IPS DF 6.9 (cell line): ENCODE results near the gene EHMT1.

Source experiments
- DNase-seq: peaks from one replicate; pipeline ENCODE4 v3.0.0-alpha.2; 2013; ENCODE audit warnings: low read depth, low spot score
- H3K27ac ChIP-seq: one replicate; pipeline ENCODE4 v1.5.1; 2013; ENCODE audit warnings: low read length, control low read depth
- H3K27me3 ChIP-seq: 2 replicates; pipeline ENCODE4 v1.6.1; 2013; ENCODE audit warnings: mild to moderate bottlenecking, low read length; ENCODE audit not compliant: control insufficient read depth, insufficient read depth
- H3K36me3 ChIP-seq: 2 replicates; pipeline ENCODE4 v1.6.1; 2013; ENCODE audit warnings: low read length; ENCODE audit not compliant: control insufficient read depth, insufficient read depth
- H3K4me1 ChIP-seq: 2 replicates; pipeline ENCODE4 v1.6.1; 2013; ENCODE audit warnings: low read length; ENCODE audit not compliant: control insufficient read depth, insufficient read depth
- H3K4me3 ChIP-seq: 2 replicates; pipeline ENCODE4 v1.5.1; 2013; ENCODE audit warnings: mild to moderate bottlenecking, low read length
- H3K9me3 ChIP-seq: 2 replicates; pipeline ENCODE4 v1.6.1; 2013; ENCODE audit warnings: low read length, inconsistent platforms; ENCODE audit not compliant: control insufficient read depth, insufficient read depth
- WGBS: extraction: QIAGEN DNeasy Blood & Tissue Kit; methylation state at CpG from one replicate; pipeline ENCODE4 v1.1.7; 2013; ENCODE audit warnings: mixed read lengths, missing lambda C conversion rate; ENCODE audit not compliant: insufficient read length, insufficient coverage; 5-methylcytosine and 5-hydroxymethylcytosine counted together

Gene EHMT1

DNA sequence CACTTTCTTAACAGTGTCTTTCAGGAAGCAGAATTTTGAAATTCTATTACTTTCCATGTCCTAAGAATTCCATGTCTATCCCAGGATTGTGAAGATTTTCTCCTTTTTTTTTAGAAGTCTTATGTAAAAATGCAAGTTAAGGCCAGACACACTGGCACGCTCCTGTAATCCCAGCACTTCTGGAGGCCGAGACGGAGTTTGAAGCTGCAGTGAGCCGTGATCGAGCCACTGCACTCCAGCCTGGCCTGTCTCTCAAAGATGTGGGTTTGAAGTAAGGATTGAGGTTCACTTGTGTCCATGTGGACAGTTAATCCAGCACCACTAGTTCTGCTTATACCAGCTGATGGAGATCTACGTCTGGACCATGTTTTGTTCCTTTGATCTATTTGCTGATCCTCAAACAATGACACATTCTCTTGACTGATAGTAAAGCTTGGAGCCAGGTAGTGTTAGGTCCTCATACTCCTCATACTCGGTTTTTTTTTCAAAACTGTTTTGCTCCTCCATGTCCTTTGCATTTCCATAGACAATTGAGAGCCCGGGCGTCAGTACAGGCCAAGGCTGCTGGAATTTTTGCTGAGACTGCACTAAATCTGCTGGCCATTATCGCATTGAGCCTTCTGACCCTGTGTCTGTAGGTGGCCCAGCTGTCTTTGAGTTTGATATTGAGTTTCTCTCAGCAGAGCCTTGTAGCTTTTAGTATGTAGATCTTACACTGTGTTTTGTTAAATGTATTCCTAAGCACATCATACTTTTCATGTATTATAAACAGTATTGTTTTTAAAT, 205.4 kb downstream of the EHMT1 start:
- WGBS = no CpG with 5 or more reads among the region's 10 CpGs
- Histone ChIP-seq H3K27ac (no peak overlapping the region), H3K36me3 (peaks cover 14% of the 10 kb centered on the region), H3K4me1 (no peaks in the 10 kb centered on the region; the same call in 1 of the 2 replicates), H3K9me3 (no peaks in the 10 kb centered on the region), H3K4me3 (no peak overlapping the region), H3K27me3 (no peaks in the 10 kb centered on the region)
- no peak for DNase-seq

DNA sequence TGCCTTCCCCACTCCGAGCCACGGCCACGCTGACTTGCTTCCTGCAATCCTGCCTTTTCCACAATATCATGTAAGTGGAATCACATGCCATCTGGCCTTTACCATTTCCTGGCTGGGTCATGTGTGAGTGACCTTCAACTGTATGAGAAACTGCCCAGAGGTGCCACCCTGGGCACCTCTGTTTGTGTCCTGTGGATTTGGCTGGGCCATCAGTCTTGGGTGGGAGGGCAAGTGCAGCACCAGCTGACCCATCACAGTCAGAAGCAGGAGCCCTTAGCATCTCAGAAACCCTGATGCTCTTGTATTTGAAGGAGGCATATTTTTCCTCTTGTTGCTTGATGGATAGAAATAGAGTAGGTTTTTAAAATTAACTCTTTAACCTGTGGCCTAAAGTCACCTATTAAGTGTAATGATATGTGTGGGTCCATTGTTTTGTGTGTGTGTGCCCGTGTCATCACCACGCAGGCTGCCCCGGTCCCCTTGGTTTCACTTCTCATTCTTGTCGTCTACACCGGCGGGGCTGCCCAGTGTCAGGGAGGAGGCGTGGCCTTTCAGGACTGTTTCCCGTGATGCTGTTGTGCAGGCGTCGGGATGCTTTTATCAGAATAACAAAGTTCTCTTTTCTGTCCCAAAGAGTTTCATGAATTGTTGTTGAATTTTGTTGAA, 206.7 kb downstream of the EHMT1 start:
- Histone ChIP-seq H3K27ac (no peak overlapping the region), H3K4me1 (no peaks in the 10 kb centered on the region; the same call in 1 of the 2 replicates), H3K9me3 (no peaks in the 10 kb centered on the region), H3K36me3 (peaks cover 14% of the 10 kb centered on the region), H3K4me3 (no peak overlapping the region), H3K27me3 (no peaks in the 10 kb centered on the region)
- DNase-seq = no peak
- no CpG with 5 or more reads among the region's 13 CpGs for WGBS

DNA sequence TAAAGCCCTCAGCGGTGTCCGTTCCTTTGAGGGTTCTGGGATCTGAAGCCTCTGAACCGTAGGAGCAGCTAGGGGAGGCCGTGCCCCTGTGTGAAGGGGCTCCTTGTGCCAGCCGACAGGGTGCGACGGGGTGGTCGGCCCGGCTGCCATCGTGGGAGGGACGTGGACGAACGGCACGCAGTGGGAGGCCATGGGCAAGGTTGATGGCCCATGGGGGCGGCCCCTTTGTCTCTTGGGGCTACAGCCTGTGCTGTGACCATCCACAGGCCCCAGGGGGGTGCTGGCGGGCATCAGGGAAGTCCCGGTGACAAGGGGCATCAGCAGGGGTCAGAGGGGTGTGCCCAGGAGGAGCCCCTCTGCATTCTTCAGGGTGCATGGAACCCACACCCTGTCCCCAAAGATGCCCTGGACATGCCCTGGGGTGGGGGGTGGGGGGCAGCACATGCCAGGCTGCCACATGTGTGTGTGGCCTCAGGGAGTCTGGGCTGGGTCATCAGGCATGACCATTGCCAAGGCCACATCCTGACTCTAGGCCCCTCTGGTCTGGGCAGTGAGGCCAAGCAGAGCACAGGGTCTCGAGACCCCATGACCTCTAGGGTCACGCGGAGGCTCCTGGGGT, 209.2 kb downstream of the EHMT1 start:
- Histone ChIP-seq H3K27me3 (no peaks in the 10 kb centered on the region), H3K4me3 (no peak overlapping the region), H3K9me3 (no peaks in the 10 kb centered on the region), H3K4me1 (no peaks in the 10 kb centered on the region; the same call in 1 of the 2 replicates), H3K36me3 (peaks cover 17% of the 10 kb centered on the region), H3K27ac (no peak overlapping the region)
- WGBS = no CpG with 5 or more reads among the region's 20 CpGs
- DNase-seq = no peak

DNA sequence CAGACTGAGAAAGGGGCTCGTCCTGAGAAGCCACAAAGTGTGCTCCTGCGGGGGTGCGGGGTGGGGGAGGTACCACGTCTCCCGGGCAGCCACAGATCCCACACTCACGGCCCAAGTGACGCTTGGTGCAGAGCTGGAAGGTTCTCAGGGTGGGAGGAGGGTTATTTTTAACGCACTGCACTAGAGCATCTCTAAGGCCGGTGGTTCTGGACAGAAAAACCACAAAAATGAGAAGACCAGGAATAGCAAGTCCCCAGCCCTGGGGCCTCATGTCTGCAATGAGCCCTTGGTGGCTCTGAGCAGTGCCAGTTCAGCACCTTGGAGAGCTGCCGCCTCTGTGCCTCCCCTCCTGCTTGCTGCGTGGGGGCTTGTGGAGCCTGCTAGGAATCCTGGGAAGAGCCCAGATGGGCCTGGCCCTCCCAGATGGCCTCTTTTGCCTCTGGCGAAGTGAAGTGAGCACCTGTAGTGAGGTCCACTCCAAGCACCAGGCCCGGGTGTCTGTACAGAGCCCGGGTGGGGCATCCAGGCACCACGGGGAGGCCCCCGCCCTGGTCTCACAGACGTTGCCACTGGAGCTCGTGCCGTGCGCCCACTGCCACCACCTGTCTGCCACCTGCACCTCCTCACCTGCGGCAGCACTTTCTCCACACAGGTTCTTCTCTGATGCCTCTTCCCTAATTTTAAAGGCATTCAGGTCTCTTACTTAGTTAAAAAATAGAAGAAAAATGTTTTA, 209.9 kb downstream of the EHMT1 start:
- peaks cover 19% of the 10 kb centered on the region for H3K36me3 ChIP-seq
- no peaks in the 10 kb centered on the region; the same call in 1 of the 2 replicates for H3K4me1 ChIP-seq
- DNase-seq = peak; percentile 16
- WGBS = no CpG with 5 or more reads among the region's 21 CpGs
- no peak overlapping the region for H3K4me3 ChIP-seq
- H3K27me3 ChIP-seq = no peaks in the 10 kb centered on the region
- H3K9me3 ChIP-seq = no peaks in the 10 kb centered on the region
- H3K27ac ChIP-seq = no peak overlapping the region

DNA sequence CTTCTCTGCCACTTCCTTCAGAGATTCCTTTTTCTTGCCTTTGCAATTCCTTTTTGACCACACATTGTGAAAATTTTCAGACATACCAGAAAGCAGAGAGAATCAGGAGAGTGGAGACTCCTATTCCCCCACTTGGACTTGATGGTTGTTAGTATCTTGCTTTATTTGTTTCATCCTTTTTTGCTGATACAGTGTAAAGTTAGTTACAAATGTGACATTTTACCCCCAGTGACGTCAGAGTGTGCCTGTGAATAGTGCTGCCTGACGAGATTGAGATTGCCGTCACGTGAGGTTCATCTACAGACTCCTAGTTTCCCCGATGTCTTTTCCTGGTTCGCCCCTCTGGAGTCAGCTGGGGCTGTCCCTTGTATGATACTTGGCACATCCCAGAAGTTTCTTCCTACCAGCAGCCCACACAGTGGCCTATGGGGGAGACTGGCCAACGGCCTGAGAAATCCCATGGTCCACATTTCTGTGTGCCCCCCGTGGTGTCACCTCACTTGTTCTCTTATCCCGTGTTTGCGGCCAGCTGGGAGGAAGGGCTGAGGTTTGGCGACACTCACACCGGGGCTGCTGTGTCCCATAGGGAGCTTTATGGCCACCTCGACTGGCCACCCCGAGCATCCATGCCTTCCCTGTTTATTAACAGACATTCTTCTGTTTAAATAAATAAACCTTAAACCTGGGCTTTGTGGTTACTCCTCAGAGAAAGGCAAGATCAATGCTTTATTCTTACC, 210.6 kb downstream of the EHMT1 start:
- Histone ChIP-seq H3K4me3 (no peak overlapping the region), H3K27me3 (no peaks in the 10 kb centered on the region), H3K27ac (no peak overlapping the region), H3K9me3 (no peaks in the 10 kb centered on the region), H3K36me3 (peaks cover 14% of the 10 kb centered on the region; the same call in 1 of the 2 replicates), H3K4me1 (no peaks in the 10 kb centered on the region; the same call in 1 of the 2 replicates)
- no peak for DNase-seq
- WGBS = no CpG with 5 or more reads among the region's 14 CpGs

DNA sequence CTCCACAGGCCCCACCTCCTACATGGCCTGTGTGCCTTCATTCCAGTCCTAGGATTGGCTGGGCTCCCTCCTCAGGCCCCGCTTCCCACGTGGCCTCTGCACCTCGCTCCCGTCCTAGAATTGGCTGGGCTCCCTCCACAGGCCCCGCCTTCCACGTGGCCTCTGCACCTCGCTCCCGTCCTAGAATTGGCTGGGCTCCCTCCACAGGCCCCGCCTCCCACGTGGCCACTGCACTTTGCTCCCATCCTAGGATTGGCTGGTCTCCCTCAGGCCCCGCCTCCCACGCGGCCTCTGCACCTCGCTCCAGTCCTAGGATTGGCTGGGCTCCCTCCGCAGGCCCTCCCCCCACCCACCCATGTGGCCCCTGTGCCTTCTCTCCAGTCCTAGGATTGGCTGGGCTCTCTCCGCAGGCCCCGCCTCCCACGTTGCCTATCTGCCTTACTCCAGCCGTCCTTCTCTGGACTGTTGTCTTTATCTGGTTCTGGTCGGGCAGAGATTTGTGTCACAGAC, 213.4 kb downstream of the EHMT1 start:
- no peak for DNase-seq
- Histone ChIP-seq H3K9me3 (no peaks in the 10 kb centered on the region), H3K4me1 (no peaks in the 10 kb centered on the region; the same call in 1 of the 2 replicates), H3K27ac (no peak overlapping the region), H3K36me3 (peaks cover 18% of the 10 kb centered on the region; the same call in 1 of the 2 replicates), H3K27me3 (no peaks in the 10 kb centered on the region), H3K4me3 (no peak overlapping the region)
- no CpG with 5 or more reads among the region's 20 CpGs for WGBS

DNA sequence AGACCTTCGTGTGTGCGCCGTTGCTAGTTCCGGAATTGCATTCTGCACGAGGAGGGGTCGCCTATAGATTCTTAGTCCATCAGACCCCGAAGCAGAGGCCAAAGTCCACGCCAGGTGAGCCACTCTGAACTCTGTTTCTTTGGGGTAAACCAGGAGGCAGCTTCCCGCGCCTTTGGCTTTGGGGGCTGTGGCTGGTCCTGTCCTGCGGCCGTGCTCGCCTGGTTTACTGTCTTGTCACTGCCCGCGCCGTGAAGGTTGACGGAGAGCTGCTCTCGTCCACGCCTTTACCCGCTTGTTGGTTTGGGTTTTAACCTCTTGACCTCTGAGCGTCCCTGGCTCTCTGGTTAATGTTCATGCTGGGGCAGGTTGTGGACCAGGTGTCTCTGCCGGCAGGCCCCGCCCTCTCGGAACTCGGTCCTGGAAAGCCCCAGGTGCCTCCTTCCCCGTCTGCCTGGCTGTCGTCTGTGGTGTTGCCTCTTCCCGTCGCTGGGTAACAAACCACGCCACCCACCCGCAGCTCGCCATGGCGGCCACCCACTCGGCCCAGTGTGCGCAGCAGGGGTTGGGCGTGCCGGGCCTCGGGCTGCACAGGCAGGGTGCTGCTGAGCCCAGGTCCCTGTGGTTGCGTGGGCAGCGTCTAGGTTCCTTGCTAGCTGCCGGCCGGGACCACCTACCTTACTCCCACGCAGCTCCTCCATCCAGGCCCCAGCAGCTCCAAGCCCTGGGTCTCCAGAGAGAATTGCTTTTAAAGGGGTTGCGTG, 214.2 kb downstream of the EHMT1 start:
- Histone ChIP-seq H3K27ac (no peak overlapping the region), H3K4me1 (no peaks in the 10 kb centered on the region; the same call in 1 of the 2 replicates), H3K4me3 (no peak overlapping the region), H3K27me3 (no peaks in the 10 kb centered on the region), H3K36me3 (peaks cover 15% of the 10 kb centered on the region; the same call in 1 of the 2 replicates), H3K9me3 (no peaks in the 10 kb centered on the region)
- no peak for DNase-seq
- no CpG with 5 or more reads among the region's 44 CpGs for WGBS

DNA sequence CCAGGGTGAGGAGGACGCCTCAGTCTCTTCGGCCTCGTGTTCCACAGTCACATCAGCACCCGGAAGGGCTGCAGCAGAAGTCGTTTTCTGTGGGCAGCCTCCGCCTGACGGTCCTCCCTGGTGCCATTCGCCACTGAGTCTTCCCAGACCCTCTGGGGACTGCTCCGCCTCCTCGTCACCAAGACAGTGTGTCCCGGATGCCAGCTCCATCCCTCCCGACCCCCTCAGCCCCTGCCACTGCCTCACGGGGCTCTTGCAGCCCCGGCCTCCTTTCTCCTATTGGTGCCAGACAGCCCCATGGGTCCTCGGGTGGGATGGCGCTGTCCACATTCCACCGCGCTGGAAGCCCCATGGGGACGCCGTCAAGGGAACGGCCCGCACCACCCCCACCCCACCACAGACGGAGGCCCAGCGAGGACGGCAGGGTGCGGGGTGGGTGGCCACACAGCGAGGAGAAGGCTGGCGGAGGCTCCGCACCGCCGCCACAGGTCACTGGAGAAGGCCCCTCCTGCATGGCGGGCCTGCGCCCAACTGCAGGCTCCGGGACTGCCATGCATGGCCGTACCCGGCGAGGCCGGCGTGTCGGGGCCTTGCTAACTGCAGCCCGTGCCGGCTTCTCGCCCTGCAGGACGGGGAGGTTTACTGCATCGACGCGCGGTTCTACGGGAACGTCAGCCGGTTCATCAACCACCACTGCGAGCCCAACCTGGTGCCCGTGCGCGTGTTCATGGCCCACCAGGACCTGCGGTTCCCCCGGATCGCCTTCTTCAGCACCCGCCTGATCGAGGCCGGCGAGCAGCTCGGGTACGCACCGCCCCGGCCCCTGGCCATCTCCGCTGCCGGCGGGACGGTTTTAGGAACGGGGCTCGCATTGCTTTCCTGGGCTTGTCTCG, 215.2 kb downstream of the EHMT1 start:
- no peak overlapping the region for H3K4me3 ChIP-seq
- no peak for DNase-seq
- H3K27me3 ChIP-seq = no peaks in the 10 kb centered on the region
- H3K4me1 ChIP-seq = no peaks in the 10 kb centered on the region
- peaks cover 10% of the 10 kb centered on the region; the same call in 1 of the 2 replicates for H3K36me3 ChIP-seq
- no peak overlapping the region for H3K27ac ChIP-seq
- no CpG with 5 or more reads among the region's 73 CpGs for WGBS
- H3K9me3 ChIP-seq = no peaks in the 10 kb centered on the region
